22Rv1 (cell line): ENCODE results near the gene DHRS4.
"Not testable (repeated sequence)": the region's sequence is repeated elsewhere in the genome, so short reads cannot be mapped to it uniquely, and the experiment has no call there.

Experiments
- ZFX ChIP-seq: fragments of 450-650 bp; IDR thresholded peaks from 2 replicates; pipeline ENCODE4 v1.6.1; 2017; ENCODE audit warnings: antibody characterized with exemption, borderline replicate concordance
- TF ChIP-seq, protein P1 (sequence below): fragments of 450-650 bp; IDR thresholded peaks from 2 replicates; pipeline ENCODE4 v1.5.1; 2017; ENCODE audit warnings: mild to moderate bottlenecking

DNA sequence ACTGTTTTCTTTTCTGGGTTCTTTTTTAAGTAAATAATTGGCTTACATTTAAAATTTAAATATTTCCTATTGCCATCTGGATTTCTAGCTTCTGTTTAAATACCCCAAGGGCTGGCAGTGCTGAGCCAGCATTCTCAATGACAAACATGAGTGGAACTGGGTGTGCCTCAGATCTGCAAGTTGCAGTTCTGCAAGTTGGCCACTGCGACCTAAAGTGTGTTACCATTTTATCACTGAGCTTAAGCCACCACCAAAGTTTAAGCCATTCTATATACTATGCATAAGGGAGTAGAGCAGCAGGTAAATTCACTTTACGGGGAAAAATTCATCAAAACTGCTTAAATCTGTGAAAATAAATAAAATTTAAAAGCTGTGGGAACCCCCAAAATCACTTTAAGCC lies 23.6 kb downstream of the DHRS4 start:
- TF ChIP-seq, protein P1, sequence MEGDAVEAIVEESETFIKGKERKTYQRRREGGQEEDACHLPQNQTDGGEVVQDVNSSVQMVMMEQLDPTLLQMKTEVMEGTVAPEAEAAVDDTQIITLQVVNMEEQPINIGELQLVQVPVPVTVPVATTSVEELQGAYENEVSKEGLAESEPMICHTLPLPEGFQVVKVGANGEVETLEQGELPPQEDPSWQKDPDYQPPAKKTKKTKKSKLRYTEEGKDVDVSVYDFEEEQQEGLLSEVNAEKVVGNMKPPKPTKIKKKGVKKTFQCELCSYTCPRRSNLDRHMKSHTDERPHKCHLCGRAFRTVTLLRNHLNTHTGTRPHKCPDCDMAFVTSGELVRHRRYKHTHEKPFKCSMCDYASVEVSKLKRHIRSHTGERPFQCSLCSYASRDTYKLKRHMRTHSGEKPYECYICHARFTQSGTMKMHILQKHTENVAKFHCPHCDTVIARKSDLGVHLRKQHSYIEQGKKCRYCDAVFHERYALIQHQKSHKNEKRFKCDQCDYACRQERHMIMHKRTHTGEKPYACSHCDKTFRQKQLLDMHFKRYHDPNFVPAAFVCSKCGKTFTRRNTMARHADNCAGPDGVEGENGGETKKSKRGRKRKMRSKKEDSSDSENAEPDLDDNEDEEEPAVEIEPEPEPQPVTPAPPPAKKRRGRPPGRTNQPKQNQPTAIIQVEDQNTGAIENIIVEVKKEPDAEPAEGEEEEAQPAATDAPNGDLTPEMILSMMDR, result not testable (repeated sequence)
- TF ChIP-seq ZFX, result not testable (repeated sequence)
